8988T (cell line): ENCODE data around the gene HIPK2.
A peak's percentile ranks its signal among the peaks of the same experiment; 100 is the strongest.

Experiments used
- DNase-seq: peaks from one replicate; pipeline ENCODE4 v3.0.0; 2011

Gene HIPK2

DNA sequence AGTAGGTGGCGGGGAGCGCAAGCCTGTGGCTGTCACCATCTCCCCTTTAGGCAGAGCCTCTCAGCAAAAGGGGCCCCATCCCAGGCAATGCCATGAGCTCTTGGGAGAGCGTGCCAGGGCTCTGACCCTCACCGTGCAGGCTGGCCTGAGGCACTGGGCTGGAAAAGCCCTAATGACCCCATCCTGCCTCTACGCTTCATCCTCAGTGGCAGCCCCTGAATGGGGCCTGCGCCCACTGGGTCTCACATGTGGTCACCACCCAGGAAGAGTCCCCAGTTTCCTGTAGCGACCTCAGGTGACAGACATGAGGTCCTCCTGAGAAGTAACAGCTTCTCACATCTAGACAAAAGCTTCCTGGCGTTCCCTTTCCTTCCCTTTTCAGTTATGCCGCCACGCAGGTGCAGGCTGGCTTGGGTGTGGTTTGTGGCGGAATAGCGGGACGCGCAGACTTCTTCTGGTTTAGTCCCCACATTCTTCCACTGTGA lies 195.1 kb downstream of the HIPK2 start:
- DNase-seq: no peak

DNA sequence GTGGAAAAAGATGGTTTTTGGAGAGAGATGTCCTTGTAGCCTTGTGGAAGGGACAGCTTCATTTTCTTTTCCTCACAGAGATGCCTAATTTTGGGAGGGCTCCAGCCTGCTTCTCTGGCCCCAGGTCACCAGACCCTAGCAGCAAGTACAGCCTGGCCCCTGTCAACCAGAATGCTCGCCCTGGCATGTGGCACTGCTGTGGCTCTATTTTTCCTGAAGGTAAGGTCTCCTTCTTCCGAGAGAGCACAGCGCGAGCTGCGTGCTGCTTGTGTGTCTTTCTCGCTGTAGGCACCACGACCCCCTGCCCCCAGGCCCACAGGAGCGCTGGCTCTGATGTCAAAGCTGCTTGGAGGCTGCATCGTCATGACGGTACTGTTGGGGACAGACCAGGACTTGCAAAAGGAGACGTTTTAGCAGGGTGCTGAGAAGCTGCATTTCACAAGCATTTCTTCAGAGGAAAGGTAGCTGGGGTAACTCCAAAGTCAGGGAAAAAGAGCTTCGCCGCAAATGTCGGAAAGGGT lies 195.6 kb downstream of the HIPK2 start:
- no peak for DNase-seq

DNA sequence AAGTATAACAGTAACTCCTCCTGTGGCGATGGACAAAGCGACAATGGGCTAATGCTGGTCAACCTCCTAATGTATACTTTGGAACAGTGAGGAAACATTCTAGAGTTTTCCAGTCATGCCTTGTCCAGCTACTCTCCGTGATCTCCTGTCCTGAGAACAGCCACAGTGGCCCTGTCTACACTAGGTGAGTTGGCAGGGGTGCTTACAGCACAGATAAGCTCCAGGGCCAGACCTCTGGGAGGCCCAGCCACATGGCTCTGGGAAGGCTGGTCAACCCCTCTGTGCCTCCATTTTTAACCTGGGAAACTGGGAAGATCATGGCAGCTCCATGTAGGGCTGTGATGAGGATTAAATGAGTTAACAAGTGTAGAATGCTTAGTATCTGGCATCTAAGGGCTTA lies 197.4 kb downstream of the HIPK2 start:
- no peak for DNase-seq

DNA sequence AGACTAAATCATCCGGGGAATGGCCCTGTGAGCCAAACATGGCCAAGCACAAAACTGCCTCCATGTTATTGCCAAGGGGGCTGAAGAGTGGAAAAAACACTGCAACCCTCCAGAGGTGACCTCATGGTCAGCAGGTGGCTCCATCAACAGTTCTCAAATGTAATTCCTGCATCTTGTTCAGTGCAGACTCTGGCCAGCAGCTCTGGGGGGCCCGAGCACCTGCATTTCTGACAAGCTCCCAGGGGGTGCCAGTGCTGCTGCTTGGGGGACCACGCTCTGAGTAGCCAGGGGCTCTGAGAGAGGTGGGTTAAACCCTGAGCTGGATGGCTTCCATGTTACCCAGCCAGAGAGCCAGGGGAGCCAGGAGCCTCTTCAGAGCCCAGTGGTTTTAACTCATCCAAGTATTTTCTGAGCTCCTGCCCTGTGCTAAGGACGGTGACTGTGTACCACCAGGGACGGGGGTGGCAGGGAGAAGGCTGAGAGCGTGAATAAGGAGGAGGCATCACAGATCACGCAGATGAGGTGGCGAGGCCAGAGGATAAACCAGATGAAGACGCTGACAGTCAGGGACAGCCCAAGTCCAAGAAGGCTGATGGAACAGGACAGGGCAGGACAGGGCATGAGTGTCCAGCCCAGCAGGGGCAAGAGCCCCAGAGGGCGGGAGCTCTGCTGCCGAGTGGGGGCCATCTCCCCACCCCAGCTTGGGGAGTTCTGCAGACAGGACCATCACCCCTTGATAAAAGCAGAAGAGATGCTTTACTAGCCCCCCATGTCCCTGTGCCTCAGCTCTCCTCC lies 201.4 kb downstream of the HIPK2 start:
- DNase-seq: no peak

DNA sequence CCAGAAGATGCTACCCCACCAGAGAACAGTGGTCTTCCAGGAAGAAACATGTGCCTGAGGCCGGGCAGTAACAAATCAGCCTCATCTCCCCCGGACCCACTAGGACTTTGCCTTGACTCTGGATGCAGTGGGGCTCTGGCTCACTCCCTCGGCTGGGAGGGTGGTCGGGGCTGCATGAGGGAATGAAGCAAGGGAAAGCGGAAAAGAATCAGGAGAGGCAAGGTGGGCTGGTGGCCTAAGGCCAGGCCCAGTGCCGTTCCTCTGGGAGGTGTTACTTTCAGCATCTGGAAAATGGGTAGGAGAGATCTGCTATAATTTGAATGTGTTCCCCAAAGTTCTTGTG lies 202.5 kb downstream of the HIPK2 start:
- DNase-seq: no peak

DNA sequence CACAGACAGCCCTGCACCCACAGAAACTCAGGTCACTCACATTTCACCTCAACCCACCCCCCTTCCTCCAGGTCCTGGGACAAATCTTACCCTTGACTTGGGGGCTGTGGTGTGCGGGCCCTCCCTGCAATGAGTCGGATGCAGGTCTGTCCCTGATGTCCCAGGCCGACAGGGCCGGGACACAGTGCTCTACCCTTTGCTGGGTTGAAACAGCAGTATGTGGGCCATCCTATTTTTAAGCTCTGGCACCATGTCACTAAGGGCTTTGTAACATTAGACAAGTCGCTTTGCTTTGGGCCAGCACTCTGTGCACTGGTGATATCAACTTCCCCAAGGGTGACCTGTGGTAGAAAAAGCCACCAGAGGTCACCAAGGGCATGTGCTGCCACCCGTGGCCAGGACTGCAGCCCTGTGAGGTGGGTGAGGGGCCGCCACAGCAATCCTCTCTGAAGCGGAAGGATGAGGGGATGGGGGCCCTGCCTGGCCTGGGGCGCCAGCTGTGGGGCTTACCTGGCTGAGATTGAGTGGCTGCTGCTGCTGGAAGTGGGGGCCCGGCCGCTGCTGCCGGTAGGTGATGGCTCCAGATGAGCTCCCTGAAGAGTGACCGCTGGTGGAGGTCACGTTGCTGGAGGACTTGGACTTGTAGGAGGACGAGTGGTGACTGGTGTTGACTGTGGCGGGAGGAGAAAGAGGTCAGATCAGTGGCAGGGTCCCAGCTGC lies 203.0 kb downstream of the HIPK2 start:
- DNase-seq: no peak

DNA sequence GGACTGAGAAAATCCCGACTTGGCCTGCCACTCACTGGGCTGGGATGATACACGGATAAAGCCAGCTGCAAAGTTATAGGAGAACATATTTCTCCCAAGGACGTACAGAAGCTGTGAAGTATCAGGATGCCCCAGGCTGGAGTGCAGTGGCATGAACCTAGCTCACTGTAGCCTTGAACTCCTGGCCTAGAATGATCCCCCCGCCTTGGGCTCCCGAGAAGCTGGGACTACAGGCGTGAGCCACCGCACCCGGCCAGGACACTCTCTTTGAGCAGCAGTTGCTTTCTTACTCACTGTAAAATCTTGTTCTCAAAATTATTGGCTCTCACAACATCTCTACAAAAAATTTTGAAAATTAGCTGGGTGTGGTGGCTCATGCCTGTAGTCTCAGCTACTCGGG lies 203.9 kb downstream of the HIPK2 start:
- no peak for DNase-seq

DNA sequence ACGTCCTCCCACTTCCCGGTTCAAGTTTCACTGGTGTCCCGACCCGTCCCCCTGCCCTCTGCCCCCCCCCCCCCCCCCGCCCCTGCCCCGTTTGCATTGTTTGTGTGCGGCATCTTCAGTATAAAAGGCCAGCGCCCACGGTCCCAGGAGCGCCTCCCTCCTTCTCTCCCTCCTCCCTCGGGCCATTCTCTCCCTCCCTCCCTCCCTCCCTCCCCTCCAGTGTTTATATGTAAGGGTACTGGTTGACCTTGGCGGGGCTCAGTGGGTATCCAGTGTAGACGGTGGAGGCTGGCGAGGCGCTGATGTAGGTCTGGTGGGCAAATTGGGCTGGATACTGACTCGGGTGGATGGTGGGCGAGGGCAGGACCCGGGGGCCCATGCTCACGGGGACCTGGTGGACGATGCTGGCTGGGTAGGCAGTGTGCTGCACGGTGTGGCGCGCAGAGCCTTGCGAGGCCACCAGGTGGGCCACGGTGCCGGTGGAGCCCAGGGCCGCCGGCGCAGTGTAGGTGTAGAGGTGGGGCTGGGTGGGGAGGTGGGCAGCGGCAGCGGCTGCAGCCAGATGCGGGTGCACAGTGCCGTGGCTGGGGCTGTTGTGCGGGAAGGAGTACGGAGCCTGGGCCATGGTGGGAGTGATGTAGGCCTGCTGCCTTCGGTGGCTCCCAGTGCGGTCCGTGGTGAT lies 205.0 kb downstream of the HIPK2 start:
- no peak for DNase-seq

DNA sequence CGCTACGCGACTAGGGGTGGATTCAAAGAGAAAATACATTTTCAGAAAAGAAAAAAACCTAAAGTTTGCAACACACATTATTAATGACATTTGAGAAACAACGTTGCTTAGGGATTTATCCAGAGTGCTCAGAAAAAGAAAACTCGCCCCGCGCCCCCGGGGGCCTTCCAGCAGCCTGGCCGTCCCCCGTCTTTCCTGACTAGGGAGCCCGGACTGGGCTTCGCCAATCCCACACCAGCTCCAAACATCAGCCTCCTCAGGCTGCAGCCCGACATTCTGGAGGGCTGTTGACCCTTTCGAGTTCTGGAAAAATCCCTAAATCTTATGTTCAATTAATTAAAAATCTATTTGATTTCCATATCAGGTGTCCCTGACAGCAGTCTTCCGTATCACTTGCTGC lies 205.7 kb downstream of the HIPK2 start:
- DNase-seq: no peak

DNA sequence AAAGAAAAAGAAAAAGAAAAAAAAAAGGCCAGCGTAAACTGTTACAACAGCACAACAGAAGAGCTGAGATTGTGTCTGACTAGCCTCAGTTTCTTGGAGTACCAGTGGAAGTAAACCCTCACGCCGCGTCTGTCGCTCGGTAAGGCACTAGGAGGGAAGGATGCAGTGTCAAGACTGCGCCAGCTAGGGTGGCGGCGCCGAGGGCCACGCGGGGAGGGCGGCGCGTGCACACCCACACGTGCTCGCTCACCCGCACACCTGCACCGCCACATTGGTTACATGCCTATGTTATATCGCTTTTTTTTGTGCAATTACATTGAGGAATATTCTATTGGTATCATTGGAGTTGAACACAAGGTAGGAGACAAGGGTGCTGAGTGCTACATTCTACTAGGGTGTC lies 206.1 kb downstream of the HIPK2 start:
- no peak for DNase-seq

DNA sequence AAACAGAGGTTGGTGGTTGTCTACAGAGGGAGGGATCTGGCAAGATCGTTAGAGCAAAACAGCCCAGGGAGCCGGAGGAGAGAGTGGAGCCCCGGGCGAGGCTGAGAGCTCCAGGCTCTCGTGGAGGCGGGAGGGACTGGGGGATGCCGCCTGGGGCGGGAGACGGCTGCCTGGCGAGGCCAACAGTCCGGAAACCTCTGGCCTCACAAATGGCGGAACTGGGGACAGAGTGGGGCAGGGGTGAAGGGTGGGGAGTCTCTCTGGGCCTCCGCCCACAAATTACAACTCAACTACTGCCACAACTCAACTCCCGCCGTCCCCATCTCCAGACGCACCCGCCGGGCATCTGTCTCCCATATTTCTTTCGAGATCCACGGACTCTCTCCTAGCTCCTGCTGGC lies 206.6 kb downstream of the HIPK2 start:
- DNase-seq: no peak

DNA sequence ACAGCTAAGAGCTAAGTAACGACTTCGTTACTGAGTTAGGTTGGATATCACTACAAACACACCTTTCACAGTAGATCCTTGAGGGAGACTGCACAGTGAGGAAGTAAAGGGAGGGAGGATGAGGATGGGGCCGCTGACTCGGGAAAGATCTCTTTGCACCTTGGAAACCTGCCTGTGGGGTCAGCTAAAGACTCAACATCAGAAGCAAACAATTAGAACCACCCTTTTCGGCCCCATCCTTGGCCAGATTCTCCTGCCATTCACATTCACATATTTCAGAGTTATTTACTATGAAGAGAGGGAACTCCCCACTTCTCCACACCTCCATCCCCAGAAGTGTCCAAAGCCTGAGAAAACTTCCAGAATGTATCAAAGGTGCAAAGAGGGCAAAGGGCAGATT lies 207.2 kb downstream of the HIPK2 start:
- no peak for DNase-seq

DNA sequence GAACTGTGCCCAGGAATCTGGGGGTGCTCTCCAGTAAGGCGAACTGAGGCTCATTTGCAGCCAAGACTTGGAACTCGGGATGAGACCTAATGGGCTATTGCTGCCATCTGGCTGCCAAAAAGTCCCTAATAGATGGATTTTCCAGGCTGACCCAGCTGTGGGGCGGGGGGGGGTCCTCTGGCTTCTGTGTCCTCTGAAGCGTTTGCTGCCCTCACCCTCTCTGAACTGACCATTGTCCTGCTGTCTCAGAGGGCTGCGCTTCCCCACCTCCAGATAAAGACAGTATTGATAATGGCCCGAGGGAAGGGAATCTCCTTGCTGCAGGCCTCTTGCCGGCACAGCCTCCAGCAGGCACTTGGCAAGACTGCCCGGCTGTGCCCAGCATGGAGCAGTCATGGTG lies 207.7 kb downstream of the HIPK2 start:
- peak; percentile 50 for DNase-seq

DNA sequence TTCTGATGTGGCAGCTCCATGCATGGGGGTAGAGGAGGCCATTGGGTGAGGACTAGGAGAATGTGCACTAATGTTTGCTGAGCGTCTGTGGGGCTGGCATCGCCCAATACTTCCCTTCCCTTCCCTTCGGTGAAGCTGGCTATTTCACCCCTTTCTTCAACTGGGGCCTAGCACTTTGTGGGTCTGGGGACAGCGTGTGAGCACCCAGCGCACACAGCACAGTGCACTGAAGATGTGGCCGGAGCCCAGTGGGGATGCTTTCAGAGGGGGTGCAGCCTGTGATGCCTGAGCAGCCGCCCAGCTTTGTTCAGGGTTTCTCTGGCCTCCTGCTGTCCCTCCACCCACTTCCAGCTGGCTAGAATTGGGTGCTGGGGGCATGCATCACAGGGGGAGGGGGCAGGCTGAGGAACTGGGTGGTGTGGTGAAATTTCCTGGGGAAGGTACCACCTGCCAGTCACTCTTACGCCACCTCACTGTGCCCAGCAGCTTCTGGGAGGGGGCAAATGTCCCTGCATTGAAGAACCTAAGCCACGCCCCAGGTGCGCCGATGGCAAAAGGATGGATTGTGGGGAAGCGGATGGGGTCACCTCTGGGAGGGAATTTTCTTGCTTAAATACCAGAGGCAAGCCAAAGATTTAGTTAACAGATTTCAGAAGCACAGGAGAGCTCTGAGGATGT lies 208.8 kb downstream of the HIPK2 start:
- no peak for DNase-seq

DNA sequence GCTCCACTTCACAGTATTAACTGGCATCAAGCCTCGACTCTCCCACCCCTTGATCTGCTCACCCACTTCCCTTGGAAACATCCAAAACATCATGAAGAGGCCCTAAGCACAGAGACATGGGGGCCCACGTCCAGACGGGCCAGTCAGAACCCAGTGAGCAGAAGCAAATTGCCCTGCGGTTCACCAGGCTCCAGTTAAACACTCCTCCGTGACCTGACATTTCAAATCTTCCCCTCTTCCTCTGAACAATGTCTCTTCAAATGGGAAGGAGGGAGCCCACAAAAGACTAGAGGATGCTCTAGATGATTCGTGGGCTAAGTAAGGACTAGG lies 209.5 kb downstream of the HIPK2 start:
- DNase-seq: no peak

DNA sequence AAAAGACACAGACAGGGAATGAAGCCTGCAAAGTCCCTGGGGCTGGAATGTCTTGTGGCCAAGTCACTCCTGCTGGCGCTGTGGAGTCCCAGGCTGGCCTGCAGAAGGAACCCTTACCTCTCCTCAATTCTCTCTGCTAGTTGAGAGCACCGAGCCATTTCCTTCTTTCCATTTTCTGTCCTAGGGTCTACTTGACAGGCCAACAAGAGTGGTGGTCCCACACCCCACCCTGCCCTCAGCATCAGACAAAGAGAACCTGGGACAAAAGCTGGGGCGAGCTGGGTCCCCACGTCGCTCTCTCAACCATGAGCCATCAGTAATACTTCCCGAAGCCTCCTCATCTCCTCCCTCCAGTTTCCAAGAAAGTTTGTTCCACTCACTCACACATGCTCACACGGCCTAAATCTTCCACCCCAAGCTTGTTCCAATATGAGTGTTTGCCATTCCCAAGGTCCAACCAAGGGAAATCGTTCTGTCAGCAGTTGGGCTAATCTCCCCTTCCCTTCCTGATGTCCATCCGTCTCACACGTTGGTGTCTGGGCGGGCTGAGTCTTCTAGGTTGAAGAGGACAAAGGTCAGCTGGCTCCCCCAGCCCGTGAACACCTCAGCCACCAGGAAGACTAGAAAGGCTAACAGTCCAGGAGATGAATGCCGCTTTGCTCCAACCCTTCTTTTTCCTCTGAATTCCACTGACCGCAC lies 210.0 kb downstream of the HIPK2 start:
- DNase-seq: no peak

DNA sequence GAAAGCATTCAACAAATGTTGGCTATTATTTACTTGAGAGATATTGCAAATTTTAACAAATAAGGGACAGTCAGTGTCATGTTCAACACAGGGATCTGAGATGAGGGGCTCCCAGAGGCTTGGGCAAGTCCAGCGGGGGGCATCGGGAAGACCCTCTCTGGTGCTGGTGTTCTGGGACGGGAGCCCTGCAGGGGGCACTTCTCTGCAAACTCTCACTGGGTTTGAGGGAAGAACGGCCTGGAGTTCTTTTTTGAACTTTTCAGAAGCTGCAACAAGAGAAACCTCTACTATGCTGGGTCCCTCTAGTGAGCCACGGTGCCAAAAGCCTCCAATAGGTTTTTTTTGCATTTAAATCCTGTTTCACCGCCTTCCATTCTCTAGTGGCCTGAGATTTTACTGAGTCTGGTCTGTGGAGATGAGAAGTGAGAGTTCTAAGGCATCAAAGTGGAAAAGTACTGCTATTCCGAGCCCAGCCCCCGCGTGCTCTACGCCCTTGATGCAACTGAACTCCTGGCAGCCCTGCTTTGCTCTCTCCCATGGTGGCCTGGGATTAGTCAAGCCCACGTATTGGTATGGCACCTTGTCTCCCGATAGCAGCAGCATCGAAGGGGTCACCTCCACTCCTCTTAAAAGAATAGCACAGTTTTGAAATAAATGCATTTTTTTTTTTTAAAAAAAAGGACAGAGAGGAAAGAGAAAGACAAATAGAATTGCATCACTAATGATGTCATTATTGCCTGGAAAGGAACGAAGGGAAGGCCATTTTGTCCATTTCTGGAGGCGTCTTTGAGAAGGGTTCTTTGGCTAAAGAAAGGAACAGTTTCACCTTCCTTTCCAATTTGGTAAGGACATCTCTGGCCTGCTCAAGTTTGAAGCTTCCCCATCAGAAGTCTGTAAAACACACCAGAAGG lies 210.8 kb downstream of the HIPK2 start:
- DNase-seq: no peak

DNA sequence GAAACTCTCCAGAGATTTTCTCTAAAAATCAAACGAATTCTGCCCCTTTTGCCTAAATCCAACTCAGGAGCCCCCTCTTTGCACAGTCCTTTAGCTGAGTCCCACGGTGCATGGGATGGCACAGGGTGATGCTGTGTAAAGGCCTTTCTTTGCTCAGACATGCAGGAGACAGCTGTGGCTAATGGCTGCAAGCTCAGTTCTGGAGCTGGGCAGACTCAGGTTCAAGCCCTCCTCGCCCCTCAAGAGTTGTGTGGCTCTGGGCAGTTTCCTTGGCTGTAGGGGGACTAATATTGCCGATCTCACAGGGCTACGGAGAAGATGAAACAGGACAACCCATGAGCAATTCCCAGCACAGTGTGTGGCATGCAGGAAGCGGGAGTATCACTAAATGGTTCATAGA lies 211.7 kb downstream of the HIPK2 start:
- DNase-seq: no peak

DNA sequence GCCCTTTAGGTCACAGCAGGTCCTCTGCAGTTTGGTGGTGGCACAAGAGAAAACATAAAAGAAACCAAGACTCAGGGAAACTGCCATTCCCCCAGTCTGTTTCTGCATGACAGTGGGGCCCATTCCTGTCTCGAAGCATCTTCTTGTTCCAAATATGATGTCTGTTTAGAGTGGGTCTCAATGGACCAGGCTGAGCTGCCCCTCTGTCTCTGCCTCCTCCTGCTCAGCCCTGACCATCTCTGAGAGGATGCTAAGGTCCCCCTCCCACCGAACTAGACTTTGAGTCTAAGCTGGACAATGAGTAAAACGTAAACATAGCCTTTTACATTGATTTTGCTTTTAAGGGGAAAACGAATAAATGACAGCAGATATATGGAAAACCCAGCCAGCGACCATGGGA lies 213.9 kb downstream of the HIPK2 start:
- no peak for DNase-seq

DNA sequence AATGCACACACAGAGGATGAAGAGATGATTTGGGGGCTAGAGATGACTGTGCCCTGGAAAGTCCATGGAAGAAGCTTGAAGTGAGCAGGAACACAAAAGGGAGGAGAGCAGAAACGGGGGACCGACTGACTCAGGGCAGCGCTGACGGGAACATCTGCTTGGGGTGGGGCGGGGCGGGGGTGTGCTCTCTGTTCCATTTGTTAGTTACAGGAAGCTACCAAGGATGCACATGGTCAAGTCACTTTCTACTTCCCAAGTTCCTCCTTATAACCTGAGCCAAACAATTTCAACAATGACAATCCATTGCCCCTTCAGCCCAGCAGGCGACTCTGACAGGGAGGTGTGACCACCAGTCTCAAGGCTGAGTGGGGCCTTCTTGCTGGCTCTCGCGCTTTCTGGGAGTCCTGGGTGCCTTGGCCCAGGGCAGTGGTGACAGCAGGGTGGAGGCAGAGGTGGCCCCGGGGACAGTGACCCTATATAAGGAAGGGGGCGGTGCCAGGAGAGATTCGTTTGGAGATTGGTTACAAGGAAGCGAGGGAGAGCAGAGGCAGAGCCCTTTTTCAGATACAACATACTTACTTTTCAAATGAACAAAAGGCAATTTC lies 214.7 kb downstream of the HIPK2 start:
- no peak for DNase-seq

DNA sequence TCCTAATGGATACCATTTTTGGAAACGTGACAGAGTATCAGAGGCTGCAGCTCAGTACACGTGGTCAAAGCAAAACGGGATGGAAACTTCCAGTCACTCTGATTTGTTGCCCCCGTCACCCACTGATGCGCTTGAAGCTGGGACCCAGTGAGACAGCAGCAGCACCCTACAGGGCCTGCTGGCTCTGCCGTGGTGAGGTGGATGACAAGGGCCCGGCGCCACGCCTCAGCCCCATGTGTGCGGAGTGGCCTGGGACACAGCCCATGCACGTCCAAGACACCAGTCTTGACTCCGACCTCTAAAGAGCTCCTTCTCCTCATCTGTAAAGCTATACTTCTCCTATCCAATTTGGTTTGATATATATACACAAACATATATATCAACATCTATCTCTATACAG lies 215.3 kb downstream of the HIPK2 start:
- DNase-seq: no peak
